ENCODE results near the gene KIRREL3.

Gene KIRREL3

GRCh38 chr11:126628790-126629621, 371.6 kb downstream of the KIRREL3 start:
- H3K27me3 ChIP-seq (ENCODE audit: control insufficient read depth, insufficient read depth, low read length) = no peaks in the 10 kb centered on the region
- H3K9me3 ChIP-seq (ENCODE audit: control insufficient read depth, low read depth, low read length) = no peaks in the 10 kb centered on the region
- H3K9ac ChIP-seq (ENCODE audit: low read length) = no peak overlapping the region
- H3K36me3 ChIP-seq (ENCODE audit: control insufficient read depth, low read depth, low read length) = no peaks in the 10 kb centered on the region
- H3K4me3 ChIP-seq (ENCODE audit: low read length) = no peak overlapping the region
- peaks cover 3% of the 10 kb centered on the region for H3K4me1 ChIP-seq (ENCODE audit: control insufficient read depth, low read depth, low read length)
- H3K27ac ChIP-seq (ENCODE audit: low read length) = no peak overlapping the region

GRCh38 chr11:126628450-126628789, 372.1 kb downstream of the KIRREL3 start:
- Histone ChIP-seq H3K9me3 (ENCODE audit: control insufficient read depth, low read depth, low read length) (no peaks in the 10 kb centered on the region), H3K36me3 (ENCODE audit: control insufficient read depth, low read depth, low read length) (no peaks in the 10 kb centered on the region), H3K4me3 (ENCODE audit: low read length) (no peak overlapping the region), H3K27ac (ENCODE audit: low read length) (no peak overlapping the region), H3K9ac (ENCODE audit: low read length) (no peak overlapping the region), H3K27me3 (ENCODE audit: control insufficient read depth, insufficient read depth, low read length) (no peaks in the 10 kb centered on the region), H3K4me1 (ENCODE audit: control insufficient read depth, low read depth, low read length) (peaks cover under 1% of the 10 kb centered on the region)

GRCh38 chr11:126627421-126627820, 373.1 kb downstream of the KIRREL3 start:
- Histone ChIP-seq H3K9me3 (ENCODE audit: control insufficient read depth, low read depth, low read length) (no peaks in the 10 kb centered on the region), H3K4me1 (ENCODE audit: control insufficient read depth, low read depth, low read length) (no peaks in the 10 kb centered on the region), H3K27ac (ENCODE audit: low read length) (no peak overlapping the region), H3K36me3 (ENCODE audit: control insufficient read depth, low read depth, low read length) (no peaks in the 10 kb centered on the region), H3K27me3 (ENCODE audit: control insufficient read depth, insufficient read depth, low read length) (no peaks in the 10 kb centered on the region), H3K4me3 (ENCODE audit: low read length) (no peak overlapping the region), H3K9ac (ENCODE audit: low read length) (no peak overlapping the region)

GRCh38 chr11:126624506-126624905, 376.1 kb downstream of the KIRREL3 start:
- H3K36me3 ChIP-seq (ENCODE audit: control insufficient read depth, low read depth, low read length) = no peaks in the 10 kb centered on the region
- no peaks in the 10 kb centered on the region for H3K4me1 ChIP-seq (ENCODE audit: control insufficient read depth, low read depth, low read length)
- no peak overlapping the region for H3K9ac ChIP-seq (ENCODE audit: low read length)
- no peaks in the 10 kb centered on the region for H3K9me3 ChIP-seq (ENCODE audit: control insufficient read depth, low read depth, low read length)
- H3K27ac ChIP-seq (ENCODE audit: low read length) = no peak overlapping the region
- H3K4me3 ChIP-seq (ENCODE audit: low read length) = no peak overlapping the region
- H3K27me3 ChIP-seq (ENCODE audit: control insufficient read depth, insufficient read depth, low read length) = no peaks in the 10 kb centered on the region

- no peak overlapping the region for H3K27ac ChIP-seq (ENCODE audit: low read length)
- H3K4me1 ChIP-seq (ENCODE audit: control insufficient read depth, low read depth, low read length) = no peaks in the 10 kb centered on the region
- no peak overlapping the region for H3K4me3 ChIP-seq (ENCODE audit: low read length)
- no peaks in the 10 kb centered on the region for H3K27me3 ChIP-seq (ENCODE audit: control insufficient read depth, insufficient read depth, low read length)
- no peak overlapping the region for H3K9ac ChIP-seq (ENCODE audit: low read length)
- H3K9me3 ChIP-seq (ENCODE audit: control insufficient read depth, low read depth, low read length) = no peaks in the 10 kb centered on the region
- H3K36me3 ChIP-seq (ENCODE audit: control insufficient read depth, low read depth, low read length) = no peaks in the 10 kb centered on the region
These were observed 381.1 kb downstream of the KIRREL3 start for GRCh38 chr11:126619516-126619915.

GRCh38 chr11:126615845-126616244, 384.7 kb downstream of the KIRREL3 start:
- Histone ChIP-seq H3K27ac (ENCODE audit: low read length) (no peak overlapping the region), H3K4me3 (ENCODE audit: low read length) (no peak overlapping the region), H3K4me1 (ENCODE audit: control insufficient read depth, low read depth, low read length) (no peaks in the 10 kb centered on the region), H3K9me3 (ENCODE audit: control insufficient read depth, low read depth, low read length) (no peaks in the 10 kb centered on the region), H3K36me3 (ENCODE audit: control insufficient read depth, low read depth, low read length) (no peaks in the 10 kb centered on the region), H3K27me3 (ENCODE audit: control insufficient read depth, insufficient read depth, low read length) (no peaks in the 10 kb centered on the region), H3K9ac (ENCODE audit: low read length) (no peak overlapping the region)

- no peaks in the 10 kb centered on the region for H3K36me3 ChIP-seq (ENCODE audit: control insufficient read depth, low read depth, low read length)
- H3K4me1 ChIP-seq (ENCODE audit: control insufficient read depth, low read depth, low read length) = peaks cover 5% of the 10 kb centered on the region
- no peaks in the 10 kb centered on the region for H3K27me3 ChIP-seq (ENCODE audit: control insufficient read depth, insufficient read depth, low read length)
- H3K27ac ChIP-seq (ENCODE audit: low read length) = no peak overlapping the region
- no peak overlapping the region for H3K4me3 ChIP-seq (ENCODE audit: low read length)
- H3K9me3 ChIP-seq (ENCODE audit: control insufficient read depth, low read depth, low read length) = no peaks in the 10 kb centered on the region
- no peak overlapping the region for H3K9ac ChIP-seq (ENCODE audit: low read length)
These were observed 387.3 kb downstream of the KIRREL3 start for GRCh38 chr11:126613272-126613671.

GRCh38 chr11:126612671-126613070, 387.9 kb downstream of the KIRREL3 start:
- H3K9me3 ChIP-seq (ENCODE audit: control insufficient read depth, low read depth, low read length) = no peaks in the 10 kb centered on the region

GRCh38 chr11:126611438-126611837, 389.1 kb downstream of the KIRREL3 start:
- Histone ChIP-seq H3K36me3 (ENCODE audit: control insufficient read depth, low read depth, low read length) (no peaks in the 10 kb centered on the region), H3K9me3 (ENCODE audit: control insufficient read depth, low read depth, low read length) (no peaks in the 10 kb centered on the region), H3K27me3 (ENCODE audit: control insufficient read depth, insufficient read depth, low read length) (no peaks in the 10 kb centered on the region), H3K4me3 (ENCODE audit: low read length) (no peak overlapping the region), H3K27ac (ENCODE audit: low read length) (no peak overlapping the region), H3K4me1 (ENCODE audit: control insufficient read depth, low read depth, low read length) (peaks cover 14% of the 10 kb centered on the region), H3K9ac (ENCODE audit: low read length) (no peak overlapping the region)

More at GRCh38 chr11:126612671-126613070, 387.9 kb downstream of the KIRREL3 start:
- Histone ChIP-seq H3K9ac (ENCODE audit: low read length) (no peak overlapping the region), H3K36me3 (ENCODE audit: control insufficient read depth, low read depth, low read length) (no peaks in the 10 kb centered on the region), H3K27ac (ENCODE audit: low read length) (no peak overlapping the region), H3K27me3 (ENCODE audit: control insufficient read depth, insufficient read depth, low read length) (no peaks in the 10 kb centered on the region), H3K4me1 (ENCODE audit: control insufficient read depth, low read depth, low read length) (peaks cover 11% of the 10 kb centered on the region), H3K4me3 (ENCODE audit: low read length) (no peak overlapping the region)

GRCh38 chr11:126608658-126609057, 391.9 kb downstream of the KIRREL3 start:
- Histone ChIP-seq H3K4me3 (ENCODE audit: low read length) (no peak overlapping the region), H3K4me1 (ENCODE audit: control insufficient read depth, low read depth, low read length) (peaks cover 14% of the 10 kb centered on the region)

GRCh38 chr11:126607776-126608541, 392.6 kb downstream of the KIRREL3 start:
- Histone ChIP-seq H3K4me1 (ENCODE audit: control insufficient read depth, low read depth, low read length) (peaks cover 14% of the 10 kb centered on the region), H3K27me3 (ENCODE audit: control insufficient read depth, insufficient read depth, low read length) (no peaks in the 10 kb centered on the region), H3K9me3 (ENCODE audit: control insufficient read depth, low read depth, low read length) (no peaks in the 10 kb centered on the region), H3K4me3 (ENCODE audit: low read length) (no peak overlapping the region), H3K36me3 (ENCODE audit: control insufficient read depth, low read depth, low read length) (no peaks in the 10 kb centered on the region), H3K9ac (ENCODE audit: low read length) (no peak overlapping the region), H3K27ac (ENCODE audit: low read length) (no peak overlapping the region)

More at GRCh38 chr11:126608658-126609057, 391.9 kb downstream of the KIRREL3 start:
- Histone ChIP-seq H3K36me3 (ENCODE audit: control insufficient read depth, low read depth, low read length) (no peaks in the 10 kb centered on the region), H3K9me3 (ENCODE audit: control insufficient read depth, low read depth, low read length) (no peaks in the 10 kb centered on the region), H3K27me3 (ENCODE audit: control insufficient read depth, insufficient read depth, low read length) (no peaks in the 10 kb centered on the region), H3K27ac (ENCODE audit: low read length) (no peak overlapping the region), H3K9ac (ENCODE audit: low read length) (no peak overlapping the region)
